ENCODE data around the gene SDF4. TPM values are rescaled to one million over a fixed set of nuclear protein-coding genes. Genes with fewer than 3 reads are reported as not detected.
"Not testable (repeated sequence)": the region's sequence is repeated elsewhere in the genome, so short reads cannot be mapped to it uniquely, and the experiment has no call there.

Gene SDF4
- total RNA-seq, 1 experiment from 2014 or later: 119 TPM

GRCh38 chr1:1199961-1200875 lies 31.6 kb downstream of the SDF4 start:
- DNase-seq (ENCODE audit: low read depth): no peak

DNA sequence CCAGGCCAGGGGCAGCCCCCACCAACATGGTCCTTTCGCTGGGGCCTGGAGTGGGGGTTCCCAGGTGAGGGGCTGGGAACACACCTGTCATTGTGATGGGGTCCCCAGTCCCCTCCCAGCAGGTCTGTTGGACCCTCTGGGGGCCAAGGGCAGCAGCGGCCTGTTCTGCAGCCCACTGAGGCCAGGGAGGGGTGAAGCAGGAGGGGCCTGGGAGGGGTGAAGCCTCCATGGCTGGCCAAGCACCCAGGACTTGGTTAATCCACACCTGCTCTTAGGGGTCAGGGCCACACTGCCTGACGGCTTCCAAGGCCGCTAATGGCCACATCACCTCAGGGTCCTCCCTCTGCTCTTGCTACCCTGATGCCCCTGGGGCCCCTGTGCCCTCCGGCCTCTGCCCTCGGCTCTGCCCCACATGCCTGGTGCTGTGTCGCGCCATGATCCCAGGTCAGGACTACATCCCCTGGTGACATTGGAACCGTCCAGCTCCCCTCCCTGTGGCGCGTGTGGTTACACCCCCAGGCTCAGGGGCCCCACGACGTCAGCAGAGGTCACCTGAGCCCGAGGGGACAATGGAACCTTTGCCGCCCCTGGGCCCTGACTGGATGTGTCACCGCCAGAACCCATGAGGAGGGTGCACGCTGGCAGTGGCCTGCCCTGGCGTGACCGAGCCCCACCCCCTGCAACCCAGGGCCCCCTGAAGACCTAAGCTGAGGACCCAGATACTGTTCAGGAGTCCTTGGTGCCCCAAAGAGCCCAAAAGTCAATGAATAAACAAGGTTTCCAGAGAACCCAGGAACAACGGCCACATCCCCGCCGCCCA lies 32.5 kb downstream of the SDF4 start:
- DNase-seq (ENCODE audit: low read depth): no peak

DNA sequence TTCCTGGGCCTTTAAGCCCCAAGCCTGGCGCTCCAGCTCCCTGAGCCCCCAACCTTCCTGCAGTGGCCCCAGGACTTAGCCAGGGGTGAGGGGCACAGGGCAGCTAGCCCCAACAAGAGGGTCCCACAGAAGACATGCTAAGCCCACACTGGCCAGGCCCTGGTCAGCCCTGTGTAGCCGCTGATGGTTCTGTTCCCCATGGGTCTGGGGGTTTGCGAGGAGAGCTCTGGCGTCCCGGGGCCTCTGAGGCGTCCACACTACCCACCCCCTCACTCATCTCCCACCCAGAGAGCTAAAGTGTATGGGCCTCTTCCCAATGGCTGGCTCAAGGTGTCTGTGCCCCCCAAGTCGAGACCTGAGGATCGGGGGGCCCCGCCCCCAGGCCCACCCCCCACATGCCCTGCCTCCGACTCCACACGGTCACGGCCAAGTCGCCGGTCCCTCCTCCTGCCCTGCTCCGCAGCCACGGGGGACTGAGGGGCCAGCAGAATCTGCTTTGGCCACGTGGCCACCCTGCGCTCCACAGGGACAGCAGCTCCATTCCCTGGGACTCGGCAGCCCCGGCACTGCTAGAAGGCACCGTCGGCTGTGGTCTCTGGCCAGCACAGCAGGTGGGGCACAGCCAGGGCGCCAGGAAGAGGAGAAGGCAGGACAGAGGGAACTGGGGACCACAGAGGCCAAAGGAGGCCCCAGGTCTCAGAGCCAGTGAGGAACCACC lies 33.2 kb downstream of the SDF4 start:
- no peak for DNase-seq (ENCODE audit: low read depth)

DNA sequence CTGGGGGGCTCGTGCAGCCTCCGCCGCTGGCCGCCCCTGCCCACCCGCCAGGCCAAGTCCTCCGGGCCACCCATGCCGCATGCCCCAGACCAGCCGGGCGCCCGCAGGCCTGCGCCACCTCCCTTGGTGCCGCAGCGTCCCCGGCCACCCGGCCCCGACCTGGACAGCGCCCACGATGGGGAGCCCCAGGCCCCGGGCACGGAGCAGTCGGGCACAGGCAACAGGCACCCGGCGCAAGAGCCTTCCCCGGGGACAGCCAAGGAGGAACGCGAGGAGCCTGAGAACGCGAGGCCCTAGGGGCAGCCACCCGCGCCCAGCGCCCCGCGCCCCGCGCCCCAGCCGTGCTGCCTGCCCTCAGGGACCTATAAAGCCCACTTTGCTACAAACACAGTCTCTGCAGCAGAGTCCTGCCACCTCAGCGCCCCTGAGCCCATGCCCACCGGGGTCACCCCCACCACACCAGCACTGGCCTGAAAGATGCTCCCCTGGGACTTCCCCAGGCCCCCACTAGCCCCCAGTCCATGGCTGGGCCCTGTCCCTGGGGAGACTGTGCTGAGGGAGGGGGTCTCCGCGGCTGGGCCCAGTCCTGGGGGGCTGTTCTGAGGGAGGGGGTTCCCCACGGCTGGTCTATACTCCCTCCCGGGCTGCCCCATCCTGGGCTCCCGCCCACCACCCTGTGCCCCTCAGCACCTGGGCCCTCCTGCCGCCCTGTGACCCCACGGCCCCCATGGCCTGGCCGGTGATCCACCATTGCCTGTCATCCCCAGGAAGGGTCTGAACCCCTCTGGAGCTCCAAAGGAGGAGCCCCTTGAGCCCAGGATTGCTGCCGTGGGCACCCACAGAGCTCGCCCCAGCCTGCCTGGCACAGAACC lies 34.0 kb downstream of the SDF4 start:
- DNase-seq (ENCODE audit: low read depth): no peak

DNA sequence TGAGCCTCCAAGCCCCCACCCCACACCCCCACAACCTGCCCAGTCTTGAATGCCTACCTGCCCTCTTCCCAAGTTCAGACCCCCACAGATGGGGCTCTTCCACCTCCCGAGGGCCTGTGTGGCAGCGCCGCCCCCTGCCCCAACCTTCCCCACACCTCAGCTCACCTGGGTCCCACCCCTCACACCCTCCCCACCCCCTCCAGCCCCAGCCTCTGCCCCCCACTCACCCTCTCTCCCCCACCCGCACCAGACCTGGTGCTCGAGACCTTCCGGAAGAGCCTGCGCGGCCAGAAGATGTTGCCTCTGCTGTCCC lies 34.7 kb downstream of the SDF4 start:
- DNase-seq (ENCODE audit: low read depth): no peak

GRCh38 chr1:1196431-1197187 lies 35.2 kb downstream of the SDF4 start:
- DNase-seq (ENCODE audit: low read depth): no peak

DNA sequence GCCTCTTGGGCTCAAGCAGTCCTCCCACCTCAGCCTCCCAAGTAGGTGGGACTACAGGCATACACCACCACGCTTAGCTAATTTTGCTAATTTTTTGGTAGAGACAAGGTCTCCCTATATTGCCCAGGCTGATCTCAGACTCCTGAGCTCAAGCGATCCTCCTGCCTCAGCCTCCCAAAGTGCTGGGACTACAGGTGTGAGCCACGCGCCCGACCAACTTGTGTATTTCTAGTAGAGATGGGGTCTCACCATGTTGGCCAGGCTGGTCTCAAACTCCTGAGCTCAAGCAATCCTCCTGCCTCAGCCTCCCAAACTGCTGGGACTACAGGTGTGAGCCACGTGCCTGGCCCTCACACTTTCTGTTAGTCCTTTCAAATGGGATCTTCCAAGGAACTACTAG lies 36.1 kb downstream of the SDF4 start:
- not testable (repeated sequence) for DNase-seq (ENCODE audit: low read depth)

DNA sequence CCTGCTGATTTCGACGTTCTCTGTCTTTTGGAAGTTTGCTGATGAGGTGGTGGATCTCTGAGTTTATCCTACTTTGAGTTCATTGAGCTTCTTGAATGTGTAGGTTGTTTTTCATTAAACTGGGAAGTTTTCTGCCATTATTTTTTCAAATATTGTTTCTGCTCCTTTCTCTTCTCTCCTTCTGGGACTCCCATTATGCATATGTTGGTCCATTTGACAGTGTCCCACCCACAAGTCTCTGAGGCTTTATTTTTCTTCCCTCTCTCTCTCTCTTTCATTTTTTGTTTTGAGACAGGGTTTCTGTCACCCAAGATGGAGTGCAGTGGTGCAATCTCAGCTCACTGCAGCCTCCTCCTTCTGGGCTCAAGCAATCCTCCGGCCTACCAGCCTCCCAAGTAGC lies 37.1 kb downstream of the SDF4 start:
- no peak for DNase-seq (ENCODE audit: low read depth)

GRCh38 chr1:1191734-1192133 lies 40.1 kb downstream of the SDF4 start:
- DNase-seq (ENCODE audit: low read depth): no peak

GRCh38 chr1:1189111-1189510 lies 42.7 kb downstream of the SDF4 start:
- DNase-seq (ENCODE audit: low read depth): no peak

DNA sequence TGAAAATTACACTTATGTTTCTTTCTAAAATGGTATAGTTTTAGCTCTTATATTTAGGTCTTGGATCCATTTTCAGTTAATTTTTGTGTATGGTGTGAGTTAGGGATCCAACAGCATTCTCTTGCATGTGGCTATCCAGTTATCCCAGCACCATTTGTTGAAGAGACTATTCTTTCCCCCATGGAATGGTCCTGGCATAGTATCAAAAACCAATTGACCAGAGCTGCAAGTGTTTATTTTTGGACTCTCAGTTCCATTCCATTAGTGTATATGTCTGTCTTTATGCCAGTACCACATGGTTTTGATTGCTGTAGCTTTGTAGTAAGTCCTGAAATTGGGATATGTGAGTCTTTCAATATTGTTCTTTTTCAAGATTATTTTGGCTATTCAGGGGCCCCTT lies 43.9 kb downstream of the SDF4 start:
- DNase-seq (ENCODE audit: low read depth): no peak

DNA sequence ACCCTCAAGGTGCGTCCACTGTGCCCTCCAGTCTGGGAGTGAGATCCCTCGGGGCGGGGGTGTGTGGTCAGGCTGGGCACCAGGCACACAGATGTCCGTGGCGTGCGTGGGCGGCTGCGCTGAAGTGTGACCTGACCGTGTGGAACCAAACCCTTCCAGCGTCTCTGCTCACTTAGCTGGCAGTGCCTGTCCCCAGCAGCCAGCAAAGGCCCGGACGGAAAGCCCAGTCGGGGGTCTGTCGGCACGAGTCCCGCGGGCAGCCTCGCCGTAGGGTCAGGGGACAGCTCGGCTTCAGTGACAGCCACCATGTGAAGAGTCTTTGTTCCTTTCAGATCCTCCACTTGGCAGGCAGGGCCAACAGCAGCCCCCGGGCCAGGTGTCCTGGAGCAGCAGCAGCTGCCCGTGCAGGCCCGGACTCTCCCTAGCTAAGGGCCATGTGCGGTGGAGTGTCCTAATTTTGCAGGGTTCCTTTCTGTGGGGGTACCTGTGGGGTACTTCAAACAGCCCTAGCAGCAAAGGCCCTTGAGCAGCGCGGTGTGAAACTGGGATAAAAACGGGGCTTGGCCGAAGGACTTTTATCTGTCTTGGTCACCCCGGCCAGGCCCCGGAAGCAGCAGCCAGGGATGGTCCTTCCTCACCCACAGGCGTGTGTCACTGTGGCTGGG lies 46.6 kb downstream of the SDF4 start:
- no peak for DNase-seq (ENCODE audit: low read depth)

DNA sequence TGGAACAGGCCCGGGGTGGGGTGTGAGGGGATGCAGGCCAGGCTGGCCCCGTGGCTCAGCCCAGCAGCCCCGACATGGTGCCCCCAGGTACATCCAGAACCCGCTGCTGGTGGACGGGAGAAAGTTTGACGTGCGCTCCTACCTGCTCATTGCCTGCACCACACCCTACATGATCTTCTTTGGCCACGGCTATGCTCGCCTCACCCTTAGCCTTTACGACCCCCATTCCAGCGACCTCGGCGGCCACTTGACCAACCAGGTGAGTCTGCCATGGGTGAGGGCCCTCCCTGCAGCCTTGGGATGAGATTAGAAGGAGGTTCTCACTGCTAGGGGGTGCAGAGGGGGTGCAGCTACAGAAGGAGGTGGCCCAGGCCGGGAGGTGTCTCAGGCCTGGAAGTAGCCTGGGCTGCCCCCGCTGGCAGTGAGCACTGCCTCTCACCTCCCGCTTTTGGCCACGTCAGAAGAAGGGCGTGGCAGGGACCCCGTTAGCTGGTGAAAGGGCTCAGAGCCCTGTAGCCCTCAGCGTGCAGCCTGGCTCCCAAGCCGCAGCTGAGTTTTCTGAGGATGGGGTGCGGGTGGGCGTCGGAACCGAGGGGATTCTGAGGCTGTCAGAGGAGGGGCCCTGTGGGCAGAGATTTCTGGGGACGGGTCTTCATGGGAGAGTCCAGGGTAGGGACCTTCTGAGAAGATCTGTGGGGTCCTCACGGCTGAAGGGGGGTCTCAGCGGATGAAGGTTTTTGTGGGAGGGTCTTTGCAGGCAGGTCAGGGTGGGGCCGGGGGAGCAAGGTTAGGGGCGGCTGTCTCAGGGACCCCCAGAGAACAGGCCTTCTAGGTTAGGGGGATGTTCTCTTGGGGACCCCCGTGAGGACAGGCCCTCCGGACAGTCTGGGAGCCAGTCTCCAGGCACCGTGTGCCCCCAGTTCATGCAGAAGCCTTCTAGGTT lies 47.7 kb downstream of the SDF4 start:
- DNase-seq (ENCODE audit: low read depth): no peak

GRCh38 chr1:1183221-1183747 lies 48.5 kb downstream of the SDF4 start:
- DNase-seq (ENCODE audit: low read depth): no peak

- no peak for DNase-seq (ENCODE audit: low read depth)
Observed at GRCh38 chr1:1182491-1183220, 49.1 kb downstream of the SDF4 start.

DNA sequence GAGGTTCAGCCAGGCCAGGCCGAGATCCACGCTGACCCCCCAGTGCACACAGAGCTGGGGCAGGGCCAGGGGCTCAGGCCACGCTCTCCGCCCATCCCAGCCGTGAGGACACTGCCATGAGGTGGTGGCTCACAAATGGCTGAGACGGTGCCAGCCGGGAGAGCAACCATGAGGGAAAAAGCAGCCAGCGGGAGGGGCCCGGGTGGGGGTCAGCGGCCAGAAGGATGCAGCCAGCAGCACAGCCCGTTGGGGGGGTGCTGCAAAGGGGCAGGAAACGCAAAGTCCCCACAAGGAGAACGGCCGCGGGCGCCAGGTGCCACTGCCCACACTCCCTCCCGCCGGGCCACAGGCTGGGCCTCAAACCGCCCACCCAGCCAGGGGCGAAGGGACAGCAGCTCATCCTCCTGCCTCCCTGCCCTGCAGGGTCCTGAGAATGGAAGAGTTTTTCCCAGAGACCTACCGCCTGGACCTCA lies 49.8 kb downstream of the SDF4 start:
- DNase-seq (ENCODE audit: low read depth): no peak

DNA sequence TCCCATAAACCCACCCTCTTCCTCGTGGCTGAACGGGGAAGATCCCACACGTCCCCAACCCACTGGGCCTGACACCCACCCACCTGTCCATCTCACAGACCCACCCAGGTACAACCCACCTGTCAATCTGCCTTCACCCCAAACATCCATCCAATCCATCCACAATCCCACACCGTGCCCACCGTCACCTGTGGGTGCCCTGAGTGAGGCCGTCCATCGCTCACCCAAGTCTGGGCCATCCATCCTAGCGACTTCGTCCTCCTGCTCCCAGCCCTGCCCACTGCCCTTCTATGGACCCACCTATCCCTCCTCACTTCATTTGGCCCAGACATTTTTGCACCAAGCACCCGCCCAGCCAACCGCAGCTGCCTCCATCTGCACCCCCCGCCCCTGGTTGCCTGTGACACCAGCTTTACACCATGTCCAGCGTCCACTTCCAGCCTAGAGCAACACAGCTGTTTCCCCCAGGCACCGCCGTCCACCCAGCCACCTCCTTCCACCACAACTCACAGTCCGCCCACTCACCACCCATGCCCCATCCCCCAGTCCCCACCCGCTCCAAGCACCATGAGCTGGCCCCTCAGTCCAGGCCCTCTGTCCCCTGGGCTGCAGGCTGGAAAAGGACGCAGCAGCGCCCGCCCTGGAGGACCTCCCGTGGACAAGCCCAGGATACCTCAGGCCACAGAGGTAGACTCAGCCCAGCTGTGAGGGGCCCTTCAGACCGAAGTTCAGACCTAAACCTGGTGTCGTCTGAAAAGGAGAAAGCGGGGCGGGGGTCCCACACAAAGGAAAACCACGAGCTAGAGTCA lies 50.5 kb downstream of the SDF4 start:
- DNase-seq (ENCODE audit: low read depth): no peak

All from HT1080 (cell line).